ENCODE measurements around the gene PBX1.

Gene PBX1

GRCh38 chr1:164695956-164696665 is 137.1 kb downstream of the PBX1 start:
- DNase-seq (ENCODE audit: low read depth, low spot score): no peak

GRCh38 chr1:164699815-164700491 is 141.0 kb downstream of the PBX1 start:
- no peak for DNase-seq (ENCODE audit: low read depth, low spot score)

GRCh38 chr1:164700683-164701082 is 141.7 kb downstream of the PBX1 start:
- no peak for DNase-seq (ENCODE audit: low read depth, low spot score)

- DNase-seq (ENCODE audit: low read depth, low spot score): no peak
Observed at GRCh38 chr1:164701189-164701761, 142.3 kb downstream of the PBX1 start.

GRCh38 chr1:164702216-164702615 is 143.2 kb downstream of the PBX1 start:
- no peak for DNase-seq (ENCODE audit: low read depth, low spot score)

- no peak for DNase-seq (ENCODE audit: low read depth, low spot score)
Observed at GRCh38 chr1:164702664-164703063, 143.7 kb downstream of the PBX1 start.

- no peak for DNase-seq (ENCODE audit: low read depth, low spot score)
Observed at GRCh38 chr1:164703463-164703862, 144.5 kb downstream of the PBX1 start.

GRCh38 chr1:164703960-164704411 is 145.0 kb downstream of the PBX1 start:
- no peak for DNase-seq (ENCODE audit: low read depth, low spot score)

- DNase-seq (ENCODE audit: low read depth, low spot score): no peak
Observed at GRCh38 chr1:164704954-164705353, 146.0 kb downstream of the PBX1 start.

GRCh38 chr1:164706606-164706987 is 147.6 kb downstream of the PBX1 start:
- no peak for DNase-seq (ENCODE audit: low read depth, low spot score)

- no peak for DNase-seq (ENCODE audit: low read depth, low spot score)
Observed at GRCh38 chr1:164707868-164708331, 148.9 kb downstream of the PBX1 start.

- no peak for DNase-seq (ENCODE audit: low read depth, low spot score)
Observed at GRCh38 chr1:164708596-164708995, 149.6 kb downstream of the PBX1 start.

- no peak for DNase-seq (ENCODE audit: low read depth, low spot score)
Observed at GRCh38 chr1:164709126-164709525, 150.1 kb downstream of the PBX1 start.

GRCh38 chr1:164709541-164710278 is 150.7 kb downstream of the PBX1 start:
- DNase-seq (ENCODE audit: low read depth, low spot score): no peak

GRCh38 chr1:164712131-164713036 is 153.4 kb downstream of the PBX1 start:
- DNase-seq (ENCODE audit: low read depth, low spot score): no peak

GRCh38 chr1:164713456-164714207 is 154.6 kb downstream of the PBX1 start:
- DNase-seq (ENCODE audit: low read depth, low spot score): no peak

GRCh38 chr1:164716992-164717703 is 158.2 kb downstream of the PBX1 start:
- DNase-seq (ENCODE audit: low read depth, low spot score): no peak

- no peak for DNase-seq (ENCODE audit: low read depth, low spot score)
Observed at GRCh38 chr1:164718821-164719220, 159.8 kb downstream of the PBX1 start.

- no peak for DNase-seq (ENCODE audit: low read depth, low spot score)
Observed at GRCh38 chr1:164719676-164720439, 160.9 kb downstream of the PBX1 start.
